ENCODE measurements around the gene CCR3. TPM values are rescaled to one million over a fixed set of nuclear protein-coding genes. Genes with fewer than 3 reads are reported as not detected.

Gene CCR3
- polyA plus RNA-seq, 4 donors, result 0.08 TPM; not detected in 3

DNA sequence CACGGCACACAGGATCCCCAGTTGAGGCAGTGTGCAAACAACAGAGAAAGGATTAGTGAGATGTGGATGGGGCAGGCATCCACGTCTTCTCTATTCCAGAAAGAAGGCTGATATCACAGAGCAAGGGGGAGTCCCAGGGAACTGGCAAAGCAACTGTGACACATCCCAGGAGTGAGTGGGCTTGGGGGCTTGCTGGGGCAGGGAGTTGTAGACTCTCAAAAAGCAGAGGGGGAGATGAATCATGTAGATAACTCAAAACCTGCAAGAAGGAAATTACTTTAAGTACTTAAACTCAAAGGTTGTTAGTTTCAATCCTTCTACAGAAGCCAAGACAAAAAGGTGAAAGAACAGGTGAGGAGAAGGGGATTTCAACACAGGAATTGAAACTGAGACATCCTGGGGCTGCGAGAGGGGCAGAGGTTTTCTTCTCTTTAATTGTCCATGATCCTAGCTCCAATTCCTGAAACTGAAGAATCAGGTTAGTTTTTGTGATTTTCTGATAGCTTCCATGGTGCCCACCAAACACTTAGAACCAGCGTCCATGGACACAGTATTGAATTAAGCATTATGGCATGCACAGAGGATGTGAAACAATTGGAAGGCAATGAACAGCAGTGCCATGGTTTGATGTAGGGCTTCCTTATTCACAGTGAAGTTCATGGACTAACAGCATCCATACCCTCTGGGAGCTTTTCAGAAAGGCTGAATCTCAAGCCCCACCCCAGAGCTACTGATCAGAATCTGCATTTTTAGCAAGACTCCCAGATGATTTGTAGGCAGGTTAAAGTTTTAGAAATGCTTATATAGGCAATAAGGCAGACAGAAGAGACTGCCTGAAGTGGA lies 52.0 kb downstream of the CCR3 start:
- DNase-seq (ENCODE audit: low read depth in 4 of 4, low spot score in 2 of 4), result no peak

DNA sequence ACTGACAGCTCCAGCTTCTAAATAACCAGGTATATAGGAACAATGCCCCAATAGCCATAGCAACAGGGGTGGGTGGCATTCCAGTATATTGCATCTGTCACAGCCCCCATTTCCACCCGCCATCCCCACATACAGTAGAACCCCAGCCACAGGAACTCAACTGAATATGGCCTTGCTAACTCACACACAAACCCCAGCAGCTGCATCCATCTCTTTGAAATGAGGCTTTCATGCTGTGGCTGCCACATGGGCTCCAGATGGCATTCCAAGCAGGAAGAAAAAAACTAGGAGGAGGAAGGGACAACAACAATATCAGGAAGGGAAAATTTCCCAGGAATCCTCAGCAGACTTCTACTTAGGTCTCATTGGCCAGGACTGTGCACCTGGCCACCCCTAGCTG lies 54.6 kb downstream of the CCR3 start:
- no peak for DNase-seq (ENCODE audit: low read depth in 4 of 4, low spot score in 2 of 4)

DNA sequence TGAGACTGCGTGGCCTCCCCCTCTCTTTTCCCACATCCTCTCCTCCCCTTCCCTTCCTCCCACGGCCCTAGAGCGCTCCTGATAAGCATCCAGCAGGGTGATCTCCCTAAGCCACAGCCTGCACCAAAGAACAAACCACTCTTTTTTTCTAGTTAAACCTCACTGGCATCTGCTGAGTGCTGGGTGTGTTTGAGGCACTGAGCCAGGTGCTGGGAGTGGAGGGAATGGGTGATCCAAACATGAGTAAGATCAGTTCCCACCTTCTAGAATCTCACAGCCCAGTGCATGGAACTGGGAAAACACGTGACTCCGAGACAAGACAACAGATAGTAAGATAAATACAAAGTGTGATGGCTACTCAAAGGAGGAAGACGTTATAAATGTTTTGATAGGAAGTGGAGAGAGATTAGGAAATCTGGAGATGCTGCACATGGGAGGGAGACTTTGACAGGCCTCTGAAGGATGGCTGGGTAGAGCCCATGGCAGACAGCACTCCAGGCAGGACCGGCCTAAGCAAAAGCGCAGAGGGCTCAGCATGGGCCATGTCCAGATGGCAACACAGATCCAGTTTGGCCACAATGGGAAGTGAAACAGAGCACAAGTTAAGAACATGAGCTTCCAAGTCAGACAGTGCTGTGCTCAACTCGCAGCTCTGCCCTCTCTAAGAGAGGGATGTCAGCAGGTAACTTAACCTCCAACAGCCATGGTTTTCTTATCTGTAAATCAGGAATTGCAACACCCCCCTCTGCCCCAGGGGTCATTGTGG lies 55.6 kb downstream of the CCR3 start:
- no peak for DNase-seq (ENCODE audit: low read depth in 4 of 4, low spot score in 2 of 4)

DNA sequence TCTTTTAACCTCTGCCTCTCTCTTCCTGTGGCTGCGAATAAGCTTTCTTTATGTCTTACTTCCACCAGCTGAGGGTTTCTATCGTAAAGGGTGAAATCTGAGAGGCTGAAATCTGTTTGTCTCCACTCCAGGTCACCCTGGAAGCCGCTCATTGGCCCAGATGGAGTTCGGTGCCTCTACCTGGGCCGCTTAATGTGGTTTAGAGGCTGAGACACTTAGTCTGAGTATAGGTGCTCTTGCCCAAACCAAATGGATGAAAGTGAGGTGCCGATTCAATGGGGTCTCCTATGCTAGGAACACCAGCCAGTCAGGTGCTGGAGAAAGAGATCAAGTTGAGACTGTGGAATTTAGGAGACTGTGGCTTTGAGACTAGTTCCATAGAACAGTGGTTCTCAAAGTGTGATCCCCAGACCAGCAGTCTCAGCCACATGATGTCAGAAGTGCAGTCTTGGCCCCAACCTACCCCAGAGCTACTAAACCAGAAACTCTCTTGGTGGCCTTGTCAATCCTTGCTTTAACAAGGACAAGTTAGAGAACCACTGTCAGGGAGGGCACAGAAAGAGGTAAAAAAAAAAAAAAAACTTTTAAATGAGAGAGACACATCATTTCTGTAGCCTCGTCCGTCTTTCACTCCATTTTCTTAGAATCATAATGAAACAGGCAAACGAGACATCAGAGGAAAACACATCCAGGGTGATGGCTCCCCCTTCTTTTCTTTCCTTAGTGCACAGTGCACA lies 56.8 kb downstream of the CCR3 start:
- no peak for DNase-seq (ENCODE audit: low read depth in 4 of 4, low spot score in 2 of 4)

DNA sequence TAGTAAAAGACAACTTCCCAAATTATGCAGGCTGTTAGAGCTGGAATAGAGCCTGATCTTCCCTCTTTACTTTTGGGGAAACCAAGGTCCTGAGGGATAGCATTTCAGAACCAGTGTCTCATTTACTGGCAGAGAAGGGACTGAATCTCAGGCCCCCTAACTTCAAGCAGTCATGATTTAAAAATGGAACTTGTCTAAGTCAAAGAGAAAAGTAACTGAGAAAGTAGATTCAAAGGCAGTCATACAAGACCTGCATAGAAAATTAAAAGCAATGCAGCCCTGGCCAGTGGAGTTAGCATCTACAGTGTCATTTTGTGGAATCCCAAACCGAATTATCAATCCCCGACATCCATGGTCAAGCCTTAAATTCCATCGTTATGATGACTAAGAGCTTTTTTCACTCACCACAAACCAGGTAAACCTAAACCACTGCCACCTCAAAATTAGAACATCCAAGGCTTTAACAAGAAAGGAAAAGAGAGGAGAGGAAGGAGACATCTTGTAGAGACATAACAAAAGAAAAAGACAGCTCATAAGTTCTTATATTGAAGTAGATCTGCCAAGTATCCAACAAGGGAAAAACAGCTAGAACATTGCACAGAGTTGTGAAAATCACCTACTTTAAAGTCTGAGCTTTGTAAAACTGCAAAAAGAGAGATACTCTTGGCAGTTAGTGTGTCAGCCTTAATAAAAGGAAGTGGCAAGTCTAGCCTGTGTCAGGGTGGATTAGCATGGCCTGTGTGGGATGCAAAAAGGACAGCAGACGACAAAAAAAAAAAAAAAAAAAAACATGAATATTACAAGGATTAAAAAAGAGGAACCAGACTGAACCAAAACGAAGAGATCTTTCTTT lies 57.6 kb downstream of the CCR3 start:
- no peak for DNase-seq (ENCODE audit: low read depth in 4 of 4, low spot score in 2 of 4)

DNA sequence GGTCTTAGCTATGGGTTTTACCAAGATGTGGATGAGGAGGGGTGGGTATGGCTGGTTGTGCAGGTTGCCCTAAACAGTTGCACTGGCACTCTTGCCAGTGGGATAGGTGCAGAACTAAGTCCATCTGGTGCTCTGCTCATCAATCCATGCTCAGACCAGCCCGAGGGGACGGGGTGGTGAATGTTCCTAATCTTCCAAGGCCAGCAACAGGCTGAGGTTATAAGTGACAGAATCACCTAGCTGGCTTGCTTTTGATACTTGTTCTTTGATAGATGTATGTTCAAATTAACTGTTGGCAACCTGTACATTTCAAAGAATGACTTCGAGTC lies 58.2 kb downstream of the CCR3 start:
- no peak for DNase-seq (ENCODE audit: low read depth in 4 of 4, low spot score in 2 of 4)

DNA sequence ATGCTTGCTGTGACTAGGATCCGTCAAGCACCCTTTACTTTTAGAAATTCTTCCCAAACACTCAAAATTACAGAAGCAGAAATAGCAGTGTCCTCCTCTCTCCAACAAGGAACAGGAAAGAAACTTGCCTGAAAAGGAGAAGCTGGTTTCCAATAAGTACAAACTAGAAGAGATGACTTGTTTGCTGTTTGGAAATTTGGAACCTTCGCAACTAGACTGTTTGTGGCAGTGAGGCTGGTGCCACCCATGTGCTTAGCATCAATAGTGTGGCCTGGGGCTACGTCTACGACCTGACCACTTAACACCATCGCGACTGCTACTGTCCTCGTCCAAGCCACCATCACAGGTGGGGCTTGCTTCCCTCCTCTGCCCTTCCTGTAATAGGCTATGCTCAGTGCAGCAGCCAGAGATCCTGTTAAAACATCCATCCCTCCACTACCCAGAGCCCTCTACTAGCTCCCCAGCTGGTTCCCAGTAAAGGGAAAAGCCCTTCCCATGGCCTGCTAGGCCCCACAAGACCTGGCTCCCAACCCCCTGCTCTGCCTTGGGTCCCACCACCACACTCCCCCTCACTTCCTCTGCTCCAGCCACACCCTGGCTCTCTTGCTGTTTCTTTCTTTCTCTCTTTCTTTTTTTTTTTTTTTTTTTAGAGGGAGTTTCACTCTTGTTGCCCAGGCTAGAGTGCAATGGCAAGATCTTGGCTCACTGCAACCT lies 59.0 kb downstream of the CCR3 start:
- no peak for DNase-seq (ENCODE audit: low read depth in 4 of 4, low spot score in 2 of 4)

DNA sequence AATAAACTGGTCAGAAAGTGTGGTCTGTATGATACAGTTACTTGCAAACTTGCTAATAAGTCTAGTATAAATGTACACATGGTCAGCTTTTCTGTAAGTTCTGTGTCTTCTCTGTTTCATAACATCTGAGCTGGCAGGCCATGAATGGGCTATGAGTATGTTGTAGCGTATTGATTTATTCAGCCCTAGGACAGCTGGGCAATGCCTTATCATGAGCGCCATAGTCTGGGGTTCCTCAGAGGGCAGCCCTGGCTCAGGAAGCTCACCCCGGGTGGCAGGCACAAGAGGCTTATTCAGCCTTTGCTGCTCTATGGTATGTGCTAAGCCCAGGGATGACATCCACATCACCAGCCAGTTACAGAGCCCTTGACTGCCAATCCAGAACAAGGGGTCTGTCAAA lies 61.0 kb downstream of the CCR3 start:
- no peak for DNase-seq (ENCODE audit: low read depth in 4 of 4, low spot score in 2 of 4)

DNA sequence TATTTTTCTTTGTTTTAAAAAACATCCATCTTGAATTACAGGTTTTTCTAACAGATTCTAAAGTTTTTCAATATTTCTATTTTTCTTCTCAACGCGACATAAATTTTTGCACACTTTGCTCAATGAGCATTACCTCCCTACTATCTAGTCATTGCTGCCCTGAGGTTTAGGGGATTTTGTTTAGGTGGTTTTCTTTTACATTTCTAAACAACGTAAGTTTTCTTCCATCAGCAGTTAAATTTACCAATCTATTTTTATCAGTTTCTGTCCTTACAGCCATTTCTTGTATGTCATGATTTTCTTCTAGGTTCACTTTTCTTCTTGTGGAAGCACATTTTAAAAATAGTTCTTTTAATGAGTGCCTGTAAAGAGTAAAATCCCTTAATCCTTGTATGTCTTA lies 62.5 kb downstream of the CCR3 start:
- DNase-seq (ENCODE audit: low read depth in 4 of 4, low spot score in 2 of 4), result no peak

DNA sequence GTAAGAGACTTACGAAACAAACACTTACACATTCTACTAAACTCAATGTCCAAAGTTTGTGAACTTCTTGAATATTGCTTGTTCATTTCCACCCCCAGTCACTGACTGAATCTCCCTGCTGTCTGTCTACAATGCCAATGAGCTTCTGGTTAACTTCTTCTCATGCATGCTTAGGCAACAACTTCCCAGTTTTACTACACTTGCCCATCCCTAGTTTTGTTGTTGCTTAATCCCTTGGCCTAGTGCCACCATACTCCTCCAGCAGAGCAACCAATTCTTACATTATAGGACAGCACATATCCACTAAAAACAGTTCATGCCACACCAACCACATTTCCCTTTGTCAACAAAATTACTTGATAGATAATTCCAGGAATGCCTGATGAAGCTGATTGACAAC lies 70.7 kb downstream of the CCR3 start:
- no peak for DNase-seq (ENCODE audit: low read depth in 4 of 4, low spot score in 2 of 4)

DNA sequence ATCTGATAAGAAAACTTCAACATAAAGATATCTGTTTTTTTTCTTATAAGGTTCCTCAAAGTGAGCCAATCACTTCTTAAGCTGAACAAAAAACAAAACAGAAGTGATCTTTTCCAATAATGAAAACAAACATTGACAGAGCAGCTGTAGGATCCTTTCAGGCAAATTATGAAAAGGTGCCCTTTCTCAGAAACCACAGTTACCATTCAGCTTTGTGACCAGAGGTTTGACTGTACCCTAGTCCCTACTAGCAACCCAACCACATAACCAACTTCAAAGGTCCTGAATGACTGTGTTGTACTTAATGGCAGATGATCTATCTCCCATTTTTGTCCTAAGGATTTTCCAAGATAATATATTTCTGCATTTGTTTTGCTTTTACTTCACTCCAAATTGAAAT lies 72.3 kb downstream of the CCR3 start:
- no peak for DNase-seq (ENCODE audit: low read depth in 4 of 4, low spot score in 2 of 4)

DNA sequence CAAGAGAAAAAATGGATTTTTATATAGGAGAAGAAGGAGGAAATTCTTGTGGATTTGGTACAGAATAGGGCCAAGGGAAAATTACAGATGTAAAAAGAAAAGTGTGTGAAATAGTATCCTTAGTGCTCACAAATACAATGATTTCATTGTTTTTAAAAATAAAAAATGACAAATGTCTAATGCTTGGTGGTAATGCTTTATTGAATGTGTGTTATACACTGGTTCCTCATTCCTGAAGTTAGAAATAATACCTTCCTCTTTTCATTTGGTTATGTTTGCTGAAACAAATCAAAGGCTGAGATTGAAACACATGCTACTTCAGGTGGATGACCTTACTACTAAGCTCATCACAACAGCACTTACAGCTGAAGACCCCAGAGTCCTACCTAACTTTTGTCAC lies 73.9 kb downstream of the CCR3 start:
- no peak for DNase-seq (ENCODE audit: low read depth in 4 of 4, low spot score in 2 of 4)

Other genes with a start within 250 kb of the CCR3 start
- gene FYCO1, start 246.6 kb upstream of the CCR3 start, polyA plus RNA-seq (ENCODE audit: insufficient read length in 4 of 4), result 10 to 100 TPM; 16.5 to 19.3 (median 18.1) TPM
- gene XCR1, start 215.0 kb upstream of the CCR3 start, polyA plus RNA-seq (ENCODE audit: insufficient read length in 4 of 4), result under 1 TPM; 0.06 to 0.31 (median 0.19) TPM
- gene CCR1, start 34.1 kb upstream of the CCR3 start, polyA plus RNA-seq (ENCODE audit: insufficient read length in 4 of 4), result 1 to 10 TPM; 1.4 to 2.4 (median 2.2) TPM
- 1 to 10 TPM in 3 of 4 donors, under 1 TPM in 1; 0.51 to 1.9 (median 1.7) TPM for gene CCR2, start 111.7 kb downstream of the CCR3 start, polyA plus RNA-seq (ENCODE audit: insufficient read length in 4 of 4)
- under 1 TPM; 0.17 to 0.48 (median 0.43) TPM for gene CCR5, start 128.5 kb downstream of the CCR3 start, polyA plus RNA-seq (ENCODE audit: insufficient read length in 4 of 4)
- 1 to 10 TPM in 2 of 4 donors, under 1 TPM in 2; 0.81 to 1.2 (median 1.00) TPM for gene CCRL2, start 164.8 kb downstream of the CCR3 start, polyA plus RNA-seq (ENCODE audit: insufficient read length in 4 of 4)
- gene LTF, start 222.4 kb downstream of the CCR3 start, polyA plus RNA-seq (ENCODE audit: insufficient read length in 4 of 4), result 1 to 10 TPM; 1.6 to 3.6 (median 2.6) TPM

Data from left renal cortex interstitium (tissue), 4 donors.